CD4-positive, alpha-beta T cell (primary cell): ENCODE data around the gene TMEM131L. TPM values are rescaled to one million over a fixed set of nuclear protein-coding genes. Genes with fewer than 3 reads are reported as not detected.
"Not testable (repeated sequence)": the region's sequence is repeated elsewhere in the genome, so short reads cannot be mapped to it uniquely, and the experiment has no call there.

Experiments
- ATAC-seq: fragments of 200-7000 bp; cut with Tn5 transposase; one replicate; pipeline ENCODE4 v1.10.0; 2022; ENCODE audit warnings: mild to moderate bottlenecking; ENCODE audit not compliant: poor library complexity
- CTCF ChIA-PET: fragments of 350-600 bp; sonication (Branson Sonifier 250); formaldehyde crosslinking; loops from one replicate; lab custom pipeline; 2021; ENCODE audit warnings: antibody characterized with exemption, inconsistent platforms; lab: Charles Lee
- POLR2A ChIA-PET: fragments of 350-600 bp; sonication (Branson Sonifier 250); formaldehyde crosslinking; loops from one replicate; lab custom pipeline; 2021; ENCODE audit warnings: antibody characterized with exemption, inconsistent platforms; lab: Charles Lee
- DNase-seq, 14 experiments: peaks; one replicate each; pipeline ENCODE4 v3.0.0-alpha.2; 2013 to 2020; ENCODE audit warnings: mixed read lengths in 2 of 14
- H3K27ac ChIP-seq, 2 donors: one replicate each; pipeline versions ENCODE4 v1.5.1 to v1.7.0; 2013; ENCODE audit warnings: low read length in 2 of 2, low read depth in 1 of 2, mild to moderate bottlenecking in 1 of 2
- H3K27me3 ChIP-seq, 2 experiments: 1 replicate in 1 of 2; 2 replicates in 1 of 2; pipeline versions ENCODE4 v1.6.1 to v1.7.0; 2013; ENCODE audit warnings: low read length in 2 of 2, control low read depth in 1 of 2, mild to moderate bottlenecking in 1 of 2, moderate library complexity in 1 of 2; ENCODE audit not compliant: insufficient read depth in 2 of 2, control insufficient read depth in 1 of 2
- H3K36me3 ChIP-seq: one replicate; pipeline ENCODE4 v1.6.1; 2013; ENCODE audit warnings: low read length, control low read depth; ENCODE audit not compliant: insufficient read depth
- H3K4me1 ChIP-seq: one replicate; pipeline ENCODE4 v1.6.1; 2013; ENCODE audit warnings: low read length, control low read depth; ENCODE audit not compliant: insufficient read depth
- H3K4me3 ChIP-seq: one replicate; pipeline ENCODE4 v1.5.1; 2013; ENCODE audit warnings: mild to moderate bottlenecking, low read length, moderate library complexity
- H3K9me3 ChIP-seq, 2 experiments: 1 replicate in 1 of 2; 2 replicates in 1 of 2; pipeline versions ENCODE4 v1.6.1 to v1.7.0; 2013; ENCODE audit warnings: low read length in 2 of 2, mild to moderate bottlenecking in 2 of 2, control low read depth in 1 of 2, moderate library complexity in 1 of 2; ENCODE audit not compliant: control insufficient read depth in 1 of 2, insufficient read depth in 1 of 2
- H3K27ac Mint-ChIP-seq: one replicate; pipeline ENCODE4 v1.8.0; 2020; ENCODE audit warnings: mixed read lengths
- H3K27me3 Mint-ChIP-seq: one replicate; pipeline ENCODE4 v1.8.0; 2021; ENCODE audit warnings: mixed read lengths
- H3K36me3 Mint-ChIP-seq: one replicate; pipeline ENCODE4 v1.8.0; 2021; ENCODE audit warnings: low read depth, mixed read lengths
- H3K4me1 Mint-ChIP-seq: one replicate; pipeline ENCODE4 v1.8.0; 2021; ENCODE audit warnings: low read depth, mixed read lengths
- H3K4me3 Mint-ChIP-seq: one replicate; pipeline ENCODE4 v1.8.0; 2020; ENCODE audit warnings: mild to moderate bottlenecking, mixed read lengths
- H3K9me3 Mint-ChIP-seq: one replicate; pipeline ENCODE4 v1.8.0; 2020; ENCODE audit warnings: mixed read lengths
- intact Hi-C, 2 experiments: fragments of 100-400 bp; cut with DNase I in 1 of 2; cut with micrococcal nuclease in 1 of 2; formaldehyde crosslinking; loops; one replicate each; pipeline versions ENCODE4 v1.15.1 to v1.9.0; 2023 to 2025; cut with DNase I, micrococcal nuclease
- total RNA-seq, 174 experiments: library from RNA in 2 of 174; stranded (reverse) in 2 of 174; gene quantifications; one replicate each; pipeline ENCODE4 v1.2.3 and lab custom pipeline; 2021 to 2026
- TF ChIP-seq, protein P1 (sequence below): fragments of 200-600 bp; IDR thresholded peaks from one replicate; pipeline ENCODE4 v1.8.0; 2022; ENCODE audit warnings: antibody characterized with exemption, mild to moderate bottlenecking

TMEM131L gene
- total RNA-seq, 2 experiments from 2014 or later = 101 to 106 TPM

DNA sequence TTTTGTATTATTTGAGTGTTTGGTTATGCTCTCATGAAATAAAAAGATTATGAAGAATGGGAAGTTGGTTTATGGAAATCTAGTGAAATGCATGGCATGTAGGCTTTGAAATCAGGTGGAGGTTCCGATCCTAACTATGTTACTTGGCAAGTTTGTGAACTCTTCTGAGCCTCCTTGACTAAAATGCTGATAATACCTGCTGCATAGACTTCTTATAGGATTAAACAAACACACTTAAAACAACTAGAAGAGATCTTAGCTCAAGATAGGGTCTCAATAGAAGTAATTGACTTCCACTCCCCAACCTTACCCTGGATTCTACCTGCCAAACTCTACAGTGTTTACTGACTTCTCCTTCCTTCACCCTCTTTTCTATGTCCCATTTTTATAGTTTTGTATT, 195.7 kb downstream of the TMEM131L start:
- Mint-ChIP-seq H3K27ac (no peak overlapping the region), H3K27me3 (peaks cover 5% of the 10 kb centered on the region), H3K4me3 (no peak overlapping the region), H3K36me3 (no peaks in the 10 kb centered on the region), H3K9me3 (peaks cover 7% of the 10 kb centered on the region), H3K4me1 (no peaks in the 10 kb centered on the region)
- TF ChIP-seq, protein P1, sequence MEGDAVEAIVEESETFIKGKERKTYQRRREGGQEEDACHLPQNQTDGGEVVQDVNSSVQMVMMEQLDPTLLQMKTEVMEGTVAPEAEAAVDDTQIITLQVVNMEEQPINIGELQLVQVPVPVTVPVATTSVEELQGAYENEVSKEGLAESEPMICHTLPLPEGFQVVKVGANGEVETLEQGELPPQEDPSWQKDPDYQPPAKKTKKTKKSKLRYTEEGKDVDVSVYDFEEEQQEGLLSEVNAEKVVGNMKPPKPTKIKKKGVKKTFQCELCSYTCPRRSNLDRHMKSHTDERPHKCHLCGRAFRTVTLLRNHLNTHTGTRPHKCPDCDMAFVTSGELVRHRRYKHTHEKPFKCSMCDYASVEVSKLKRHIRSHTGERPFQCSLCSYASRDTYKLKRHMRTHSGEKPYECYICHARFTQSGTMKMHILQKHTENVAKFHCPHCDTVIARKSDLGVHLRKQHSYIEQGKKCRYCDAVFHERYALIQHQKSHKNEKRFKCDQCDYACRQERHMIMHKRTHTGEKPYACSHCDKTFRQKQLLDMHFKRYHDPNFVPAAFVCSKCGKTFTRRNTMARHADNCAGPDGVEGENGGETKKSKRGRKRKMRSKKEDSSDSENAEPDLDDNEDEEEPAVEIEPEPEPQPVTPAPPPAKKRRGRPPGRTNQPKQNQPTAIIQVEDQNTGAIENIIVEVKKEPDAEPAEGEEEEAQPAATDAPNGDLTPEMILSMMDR = no peak
- no peak overlapping the region for H3K27ac ChIP-seq
- intact Hi-C loops = no loop called here
- H3K27me3 ChIP-seq = no peaks in the 10 kb centered on the region
- H3K9me3 ChIP-seq = no peaks in the 10 kb centered on the region
- CTCF ChIA-PET = no interaction called here
- H3K36me3 ChIP-seq = no peaks in the 10 kb centered on the region
- H3K4me3 ChIP-seq = no peak overlapping the region
- POLR2A ChIA-PET = no interaction called here
- DNase-seq = no peak
- peaks cover 4% of the 10 kb centered on the region for H3K4me1 ChIP-seq
- no peak for ATAC-seq

DNA sequence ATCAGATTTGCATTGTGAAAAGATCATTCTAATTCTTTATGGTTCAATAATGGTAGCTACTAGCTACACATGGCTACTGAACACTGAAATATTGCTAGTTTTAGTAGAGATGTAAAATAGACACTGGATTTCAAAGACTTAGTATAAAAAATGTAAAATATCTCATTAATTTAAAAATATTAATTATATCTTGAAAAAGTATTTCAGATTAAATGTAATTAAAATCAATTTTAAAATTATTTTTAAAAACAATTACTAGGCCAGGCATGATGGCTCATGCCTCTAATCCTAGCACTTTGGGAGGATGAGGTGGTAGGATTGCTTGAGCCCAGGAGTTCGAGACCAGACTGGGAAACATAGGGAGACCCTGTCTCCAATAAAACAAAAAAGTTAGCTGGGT, 197.5 kb downstream of the TMEM131L start:
- Histone ChIP-seq H3K36me3 (no peaks in the 10 kb centered on the region), H3K27ac (no peak overlapping the region), H3K4me3 (no peak overlapping the region), H3K27me3 (peaks cover 0 to 5% of the 10 kb centered on the region in 2 experiments), H3K9me3 (no peaks in the 10 kb centered on the region), H3K4me1 (peaks cover 4% of the 10 kb centered on the region)
- intact Hi-C loops = no loop called here
- H3K36me3 Mint-ChIP-seq = no peaks in the 10 kb centered on the region
- DNase-seq = no peak
- ChIA-PET CTCF (no interaction called here), POLR2A (no interaction called here)
- H3K27ac Mint-ChIP-seq = no peak overlapping the region
- TF ChIP-seq, protein P1 = no peak
- H3K27me3 Mint-ChIP-seq = peaks cover 14% of the 10 kb centered on the region
- no peaks in the 10 kb centered on the region for H3K4me1 Mint-ChIP-seq
- H3K9me3 Mint-ChIP-seq = peaks cover 7% of the 10 kb centered on the region
- no peak for ATAC-seq
- H3K4me3 Mint-ChIP-seq = no peak overlapping the region

DNA sequence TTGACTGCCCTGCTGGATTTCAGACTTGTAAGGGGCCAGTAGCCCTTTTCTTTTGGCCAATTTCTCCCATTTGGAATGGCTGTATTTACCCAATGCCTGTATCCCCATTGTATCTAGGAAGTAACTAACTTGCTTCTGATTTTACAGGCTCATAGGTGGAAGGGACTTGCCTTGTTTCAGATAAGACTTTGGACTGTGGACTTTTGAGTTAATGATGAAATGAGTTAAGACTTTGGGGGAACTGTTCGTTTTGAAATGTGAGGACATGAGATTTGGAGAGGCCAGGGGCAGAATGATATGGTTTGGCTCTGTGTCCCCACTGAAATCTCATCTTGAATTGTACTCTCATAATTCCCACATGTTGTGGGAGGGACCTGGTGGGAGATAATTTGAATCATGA, 200.3 kb downstream of the TMEM131L start:
- H3K27ac ChIP-seq, H3K4me1 ChIP-seq, H3K4me3 Mint-ChIP-seq, H3K4me1 Mint-ChIP-seq, H3K36me3 Mint-ChIP-seq, POLR2A ChIA-PET, H3K9me3 Mint-ChIP-seq, intact Hi-C loops, H3K9me3 ChIP-seq, H3K27ac Mint-ChIP-seq, H3K4me3 ChIP-seq, H3K27me3 ChIP-seq, DNase-seq, H3K36me3 ChIP-seq, ATAC-seq, CTCF ChIA-PET: not testable (repeated sequence)
- peaks cover 14% of the 10 kb centered on the region for H3K27me3 Mint-ChIP-seq

DNA sequence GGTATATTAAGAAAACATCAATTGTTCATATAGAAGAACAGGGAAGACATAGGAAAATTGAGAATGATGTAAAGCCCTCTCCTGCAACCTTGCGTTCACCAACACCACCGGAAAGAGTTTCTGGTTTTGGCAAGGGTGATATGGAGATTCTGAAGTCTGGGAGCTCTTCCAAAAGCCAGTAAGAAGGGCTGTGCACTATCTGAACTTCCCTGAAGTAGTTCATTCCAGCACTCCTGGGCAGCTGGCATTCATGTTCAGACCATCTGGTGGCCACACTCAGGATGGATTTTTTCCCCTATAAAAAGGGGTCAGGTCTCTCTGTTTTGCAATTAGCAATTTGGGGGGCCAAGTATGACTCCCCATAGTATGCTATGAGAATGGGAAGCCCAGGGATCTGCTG, 202.5 kb downstream of the TMEM131L start:
- H3K4me3 ChIP-seq = no peak overlapping the region
- Mint-ChIP-seq H3K9me3 (no peaks in the 10 kb centered on the region), H3K36me3 (no peaks in the 10 kb centered on the region), H3K27ac (no peak overlapping the region), H3K27me3 (peaks cover 14% of the 10 kb centered on the region), H3K4me1 (no peaks in the 10 kb centered on the region), H3K4me3 (no peak overlapping the region)
- ChIA-PET POLR2A (no interaction called here), CTCF (no interaction called here)
- no peak overlapping the region for H3K27ac ChIP-seq
- H3K27me3 ChIP-seq = peaks cover 0 to 5% of the 10 kb centered on the region in 2 experiments
- H3K9me3 ChIP-seq = no peaks in the 10 kb centered on the region
- DNase-seq (no peak), ATAC-seq (no peak)
- H3K36me3 ChIP-seq = no peaks in the 10 kb centered on the region
- no peaks in the 10 kb centered on the region for H3K4me1 ChIP-seq
- TF ChIP-seq, protein P1 = no peak
- intact Hi-C loops = no loop called here
